Measurements from ENCODE around the gene HBQ1.
"Not testable (repeated sequence)": the region's sequence is repeated elsewhere in the genome, so short reads cannot be mapped to it uniquely, and the experiment has no call there.

The HBQ1 gene

DNA sequence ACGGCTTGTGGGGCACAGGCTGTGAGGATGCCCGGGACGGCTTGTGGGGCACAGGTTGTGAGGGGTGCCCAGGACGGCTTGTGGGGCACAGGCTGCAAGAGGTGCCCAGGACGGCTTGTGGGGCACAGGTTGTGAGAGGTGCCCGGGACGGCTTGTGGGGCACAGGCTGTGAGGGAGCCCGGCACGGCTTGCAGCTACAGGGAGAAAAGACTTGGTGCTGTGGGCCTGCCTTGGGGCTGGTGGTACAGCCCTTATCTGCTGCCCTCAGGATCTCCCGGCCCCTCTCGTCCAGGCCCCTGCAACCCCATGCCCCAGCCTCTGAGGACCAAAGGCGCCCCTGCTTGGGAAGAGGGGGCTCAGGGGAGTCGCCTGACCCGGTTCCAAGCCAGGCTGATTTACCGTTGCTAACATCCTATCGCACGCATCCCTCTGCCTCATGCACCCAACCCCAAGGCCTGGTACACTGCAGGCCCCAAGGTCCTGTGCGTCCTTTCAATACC, 19.5 kb upstream of the HBQ1 start:
- no peak for DNase-seq (ENCODE audit: low spot score)

DNA sequence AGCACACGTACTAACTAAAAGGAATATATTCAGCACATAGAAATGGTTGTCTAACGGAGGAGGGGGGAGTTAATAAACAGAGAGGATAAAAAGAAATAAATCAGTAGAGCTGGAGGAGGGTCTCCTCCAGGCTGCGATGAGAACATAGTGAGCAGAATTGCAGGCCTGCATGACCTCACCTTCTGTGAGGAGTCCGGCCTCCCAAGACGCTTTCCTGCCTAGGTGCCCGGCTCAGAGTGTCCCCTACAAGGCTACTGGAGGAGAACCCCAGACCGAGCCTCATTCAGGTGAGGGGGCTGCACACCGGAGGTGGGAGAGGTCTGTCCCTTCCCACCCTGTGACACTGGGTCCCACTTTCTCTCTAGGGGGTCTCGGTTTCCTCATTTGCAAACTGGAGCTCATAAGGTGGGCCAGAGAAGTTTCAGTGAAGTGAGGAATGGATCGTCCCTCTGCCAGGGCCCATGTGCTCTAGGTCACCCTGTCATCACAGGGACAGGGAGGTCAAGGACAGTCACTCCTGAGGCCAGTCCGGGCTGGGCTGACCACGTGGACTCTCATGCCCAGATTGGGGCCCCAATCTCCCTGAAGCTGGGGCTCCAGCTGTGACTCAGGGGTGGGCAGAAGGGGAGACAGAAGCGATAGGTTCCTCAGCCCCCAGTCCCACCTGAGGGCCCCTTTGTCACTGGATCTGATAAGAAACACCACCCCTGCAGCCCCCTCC, 17.8 kb upstream of the HBQ1 start:
- no peak for DNase-seq (ENCODE audit: low spot score)

DNA sequence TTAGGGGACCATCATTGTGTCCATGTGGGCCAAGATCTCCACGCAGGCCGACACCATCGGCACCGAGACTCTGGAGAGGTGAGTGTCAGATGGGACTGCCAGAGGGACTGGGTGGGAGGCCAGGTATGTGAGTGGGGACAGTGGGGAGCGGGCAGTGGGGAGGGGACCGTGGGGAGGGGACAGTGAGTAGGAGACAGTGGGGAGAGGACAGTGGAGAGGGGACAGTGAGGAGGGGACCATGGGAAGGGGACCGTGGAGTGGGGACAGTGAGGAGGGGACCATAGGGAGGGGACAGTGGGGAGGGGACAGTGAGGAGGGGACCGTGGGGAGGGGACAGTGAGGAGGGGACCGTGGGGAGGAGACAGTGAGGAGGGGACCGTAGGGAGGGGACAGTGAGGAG, 17.1 kb upstream of the HBQ1 start:
- DNase-seq (ENCODE audit: low spot score), result not testable (repeated sequence)

DNA sequence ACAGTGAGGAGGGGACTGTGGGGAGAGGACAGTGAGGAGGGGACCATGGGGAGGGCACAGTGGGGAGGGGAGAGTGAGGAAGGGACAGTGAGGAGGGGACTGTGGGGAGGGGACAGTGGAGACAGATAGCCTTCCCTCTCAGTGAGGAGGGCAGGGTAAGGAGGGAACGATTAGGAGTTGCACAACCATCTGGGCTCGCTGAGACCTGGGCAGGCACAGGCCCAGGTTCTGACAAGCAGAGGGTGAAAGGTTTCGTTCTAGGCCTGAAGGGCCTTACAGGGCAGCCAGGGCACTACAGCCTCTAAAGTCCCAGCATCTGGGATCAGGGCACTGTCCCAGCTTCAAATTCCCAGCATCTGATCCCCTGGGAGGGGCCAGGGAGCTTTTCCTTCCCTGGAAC, 16.6 kb upstream of the HBQ1 start:
- DNase-seq (ENCODE audit: low spot score), result not testable (repeated sequence)

DNA sequence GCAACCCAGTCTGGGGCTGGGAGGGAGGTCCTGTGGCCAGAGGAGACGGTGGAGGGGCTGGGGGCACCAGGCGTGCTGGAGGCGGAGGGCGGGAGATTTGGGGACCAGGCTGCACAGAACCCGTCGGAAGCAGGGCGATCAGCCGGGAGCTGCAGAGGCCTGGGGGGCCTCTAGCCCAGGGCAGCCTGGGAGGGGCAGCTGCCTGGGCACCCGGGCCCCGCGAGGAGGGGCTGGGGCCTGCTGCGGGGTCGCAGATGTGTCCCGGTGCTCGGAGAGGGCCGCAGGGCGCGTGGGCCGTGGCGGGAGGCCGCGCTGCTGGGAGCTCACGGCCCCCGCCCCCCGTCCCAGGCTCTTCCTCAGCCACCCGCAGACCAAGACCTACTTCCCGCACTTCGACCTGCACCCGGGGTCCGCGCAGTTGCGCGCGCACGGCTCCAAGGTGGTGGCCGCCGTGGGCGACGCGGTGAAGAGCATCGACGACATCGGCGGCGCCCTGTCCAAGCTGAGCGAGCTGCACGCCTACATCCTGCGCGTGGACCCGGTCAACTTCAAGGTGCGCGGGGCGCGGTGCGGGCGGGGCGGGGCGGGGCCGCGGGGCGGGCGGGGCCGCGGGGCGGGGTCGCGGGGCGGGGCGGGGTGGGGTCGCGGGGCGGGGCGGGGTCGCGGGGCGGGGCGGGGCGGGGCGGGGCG, 16.0 kb upstream of the HBQ1 start:
- not testable (repeated sequence) for DNase-seq (ENCODE audit: low spot score)

DNA sequence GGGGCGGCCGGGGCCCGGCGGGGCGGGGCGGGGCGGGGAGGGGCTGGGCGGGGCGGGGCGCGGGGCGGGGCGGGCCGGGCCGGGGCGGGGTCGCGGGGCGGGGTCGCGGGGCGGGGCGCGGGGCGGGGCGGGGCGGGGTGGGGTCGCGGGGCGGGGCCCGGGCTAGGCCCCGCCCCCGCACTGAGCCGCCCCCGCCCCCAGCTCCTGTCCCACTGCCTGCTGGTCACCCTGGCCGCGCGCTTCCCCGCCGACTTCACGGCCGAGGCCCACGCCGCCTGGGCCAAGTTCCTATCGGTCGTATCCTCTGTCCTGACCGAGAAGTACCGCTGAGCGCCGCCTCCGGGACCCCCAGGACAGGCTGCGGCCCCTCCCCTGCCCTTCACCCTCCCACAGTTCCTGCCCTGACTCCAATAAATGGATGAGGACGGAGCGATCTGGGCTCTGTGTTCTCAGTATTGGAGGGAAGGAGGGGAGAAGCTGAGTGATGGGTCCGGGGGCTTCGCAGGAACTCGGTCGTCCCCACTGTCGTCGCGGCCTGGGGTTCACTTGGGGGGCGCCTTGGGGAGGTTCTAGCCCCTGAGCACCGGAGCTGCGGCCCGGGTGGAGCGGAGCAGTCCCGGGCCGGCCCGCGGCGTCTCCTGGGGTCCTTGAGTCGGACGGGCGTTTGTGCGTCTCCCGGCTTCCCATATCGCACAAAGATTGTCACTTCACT, 15.3 kb upstream of the HBQ1 start:
- DNase-seq (ENCODE audit: low spot score), result no peak

DNA sequence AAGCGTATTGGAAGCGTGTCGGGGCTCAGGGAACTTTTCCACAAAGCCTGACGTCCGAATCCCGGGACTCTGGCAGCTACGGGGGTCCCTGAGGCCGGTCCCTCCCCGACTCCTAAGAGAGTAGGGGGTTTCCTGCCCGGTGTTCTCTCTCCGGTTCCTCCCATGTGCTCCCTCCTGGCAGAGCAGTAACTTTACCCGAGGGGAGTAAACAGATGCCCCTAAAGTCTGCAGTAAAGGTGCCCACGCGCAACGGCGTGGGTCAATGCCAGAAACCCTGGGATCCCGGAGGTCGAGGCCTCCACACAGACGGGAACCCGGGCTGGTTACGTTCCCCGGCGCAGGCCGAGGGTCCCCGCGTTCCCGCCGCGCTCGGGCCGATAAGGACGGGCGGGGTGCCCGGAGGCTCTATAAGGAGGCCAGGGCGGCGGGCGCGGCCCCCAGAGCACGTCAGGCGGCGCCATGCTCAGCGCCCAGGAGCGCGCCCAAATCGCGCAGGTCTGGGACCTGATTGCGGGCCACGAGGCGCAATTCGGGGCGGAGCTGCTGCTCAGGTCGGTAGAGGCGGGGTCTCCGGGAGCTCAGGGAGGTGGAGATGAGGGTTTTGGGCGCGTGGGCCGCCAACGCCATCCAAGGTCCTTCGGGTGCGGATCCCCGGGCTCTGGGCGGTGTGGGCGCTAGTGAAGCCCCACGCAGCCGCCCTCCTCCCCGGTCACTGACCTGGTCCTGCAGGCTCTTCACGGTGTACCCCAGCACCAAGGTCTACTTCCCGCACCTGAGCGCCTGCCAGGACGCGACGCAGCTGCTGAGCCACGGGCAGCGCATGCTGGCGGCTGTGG, 14.5 kb upstream of the HBQ1 start, which contains the start of gene HBM:
HBM (plus strand) TSS at position 440 of the 836 bp plus-strand sequence; CDS start at position 460, 20 bp downstream.
- no peak for DNase-seq (ENCODE audit: low spot score)

DNA sequence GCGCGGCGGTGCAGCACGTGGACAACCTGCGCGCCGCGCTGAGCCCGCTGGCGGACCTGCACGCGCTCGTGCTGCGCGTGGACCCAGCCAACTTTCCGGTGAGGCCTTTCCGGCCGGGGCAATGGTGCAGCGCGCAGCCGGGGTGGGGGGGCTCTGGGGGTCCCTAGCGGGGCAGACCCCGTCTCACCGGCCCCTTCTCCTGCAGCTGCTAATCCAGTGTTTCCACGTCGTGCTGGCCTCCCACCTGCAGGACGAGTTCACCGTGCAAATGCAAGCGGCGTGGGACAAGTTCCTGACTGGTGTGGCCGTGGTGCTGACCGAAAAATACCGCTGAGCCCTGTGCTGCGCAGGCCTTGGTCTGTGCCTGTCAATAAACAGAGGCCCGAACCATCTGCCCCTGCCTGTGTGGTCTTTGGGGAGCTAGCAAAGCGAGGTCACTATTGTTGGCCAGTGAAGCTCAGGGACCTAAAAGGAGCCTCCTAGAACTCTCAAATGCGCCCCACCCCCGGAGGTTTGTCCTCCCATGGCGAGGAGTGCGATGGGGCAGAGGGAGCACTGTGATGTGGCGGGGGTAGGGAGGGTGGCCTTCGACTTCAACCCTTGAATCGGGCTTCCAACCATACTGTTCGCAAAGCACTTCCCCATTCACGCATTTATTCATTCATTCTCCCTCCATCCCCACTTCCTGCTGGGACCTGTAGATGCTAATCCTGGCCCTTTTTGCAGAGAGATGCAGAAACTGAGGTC, 13.7 kb upstream of the HBQ1 start:
- DNase-seq (ENCODE audit: low spot score), result no peak

DNA sequence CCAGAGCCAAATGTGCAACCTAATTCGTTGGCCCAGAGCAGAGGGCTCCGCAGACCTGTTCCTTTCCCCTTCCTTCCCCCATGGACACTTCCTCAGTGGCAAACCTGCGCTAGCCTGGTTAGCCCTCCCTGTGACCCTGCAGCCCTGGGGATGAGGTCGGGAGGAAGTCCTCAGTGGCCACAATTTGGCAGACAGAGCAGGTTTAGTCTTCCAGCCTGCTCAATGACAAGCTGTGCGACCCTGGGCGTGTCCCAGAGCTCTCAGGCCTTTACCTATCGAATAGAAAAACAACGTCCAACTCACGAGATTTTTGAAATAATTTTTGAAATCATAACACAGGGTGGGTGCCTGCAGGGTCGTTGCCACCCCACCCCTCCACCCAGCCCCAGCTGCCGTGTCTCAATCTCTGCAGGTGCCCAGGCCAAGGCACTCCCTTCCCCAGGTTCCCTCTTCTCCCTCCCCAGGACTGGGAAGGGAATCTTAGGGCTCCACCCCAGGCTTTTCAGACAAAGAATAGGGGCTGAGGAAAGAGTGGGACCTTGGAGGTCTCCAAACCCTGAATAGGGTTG, 13.1 kb upstream of the HBQ1 start:
- DNase-seq (ENCODE audit: low spot score), result no peak

DNA sequence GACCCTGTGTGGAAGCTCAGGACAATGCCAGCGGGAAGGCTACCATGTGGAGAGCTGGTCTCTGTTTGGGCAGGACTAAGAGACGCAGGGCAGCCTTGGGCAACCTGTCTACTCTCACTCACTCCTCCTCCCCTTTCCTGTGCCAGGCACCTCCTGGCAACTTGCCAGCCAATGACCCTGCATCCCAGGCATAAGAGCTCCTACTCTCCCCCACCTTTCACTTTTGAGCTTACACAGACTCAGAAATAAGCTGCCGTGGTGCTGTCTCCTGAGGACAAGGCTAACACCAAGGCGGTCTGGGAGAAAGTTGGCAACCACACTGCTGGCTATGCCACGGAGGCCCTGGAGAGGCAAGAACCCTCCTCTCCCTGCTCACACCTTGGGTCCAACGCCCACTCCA, 11.8 kb upstream of the HBQ1 start:
- DNase-seq (ENCODE audit: low spot score), result no peak

DNA sequence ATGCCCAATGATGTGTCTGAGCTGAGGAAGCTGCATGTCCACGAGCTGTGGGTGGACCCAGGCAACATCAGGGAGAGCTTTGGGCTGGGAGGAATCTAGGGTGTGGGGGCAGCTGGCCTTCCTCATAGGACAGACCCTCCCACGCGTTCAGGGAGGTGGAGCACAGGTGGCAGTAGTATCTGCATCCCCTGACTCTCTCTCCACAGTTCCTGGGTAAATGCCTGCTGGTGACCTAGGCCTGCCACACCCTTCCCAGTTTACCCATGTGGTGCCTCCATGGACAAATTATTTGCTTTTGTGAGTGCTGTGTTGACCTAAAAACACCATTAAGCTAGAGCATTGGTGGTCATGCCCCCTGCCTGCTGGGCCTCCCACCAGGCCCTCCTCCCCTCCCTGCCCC, 11.2 kb upstream of the HBQ1 start:
- no peak for DNase-seq (ENCODE audit: low spot score)

DNA sequence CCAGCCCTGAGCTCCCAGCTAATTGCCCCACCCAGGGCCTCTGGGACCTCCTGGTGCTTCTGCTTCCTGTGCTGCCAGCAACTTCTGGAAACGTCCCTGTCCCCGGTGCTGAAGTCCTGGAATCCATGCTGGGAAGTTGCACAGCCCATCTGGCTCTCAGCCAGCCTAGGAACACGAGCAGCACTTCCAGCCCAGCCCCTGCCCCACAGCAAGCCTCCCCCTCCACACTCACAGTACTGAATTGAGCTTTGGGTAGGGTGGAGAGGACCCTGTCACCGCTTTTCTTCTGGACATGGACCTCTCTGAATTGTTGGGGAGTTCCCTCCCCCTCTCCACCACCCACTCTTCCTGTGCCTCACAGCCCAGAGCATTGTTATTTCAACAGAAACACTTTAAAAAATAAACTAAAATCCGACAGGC, 10.2 kb upstream of the HBQ1 start:
- not testable (repeated sequence) for DNase-seq (ENCODE audit: low spot score)

DNA sequence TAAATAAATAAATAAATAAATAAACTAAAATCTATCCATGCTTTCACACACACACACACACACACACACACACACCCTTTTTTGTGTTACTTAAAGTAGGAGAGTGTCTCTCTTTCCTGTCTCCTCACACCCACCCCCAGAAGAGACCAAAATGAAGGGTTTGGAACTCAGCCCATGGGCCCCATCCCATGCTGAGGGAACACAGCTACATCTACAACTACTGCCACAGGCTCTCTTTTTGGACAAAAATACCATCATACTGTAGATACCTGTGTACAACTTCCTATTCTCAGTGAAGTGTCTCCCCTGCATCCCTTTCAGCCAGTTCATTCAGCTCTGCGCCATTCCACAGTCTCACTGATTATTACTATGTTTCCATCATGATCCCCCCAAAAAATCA, 9.5 kb upstream of the HBQ1 start:
- DNase-seq (ENCODE audit: low spot score), result no peak

DNA sequence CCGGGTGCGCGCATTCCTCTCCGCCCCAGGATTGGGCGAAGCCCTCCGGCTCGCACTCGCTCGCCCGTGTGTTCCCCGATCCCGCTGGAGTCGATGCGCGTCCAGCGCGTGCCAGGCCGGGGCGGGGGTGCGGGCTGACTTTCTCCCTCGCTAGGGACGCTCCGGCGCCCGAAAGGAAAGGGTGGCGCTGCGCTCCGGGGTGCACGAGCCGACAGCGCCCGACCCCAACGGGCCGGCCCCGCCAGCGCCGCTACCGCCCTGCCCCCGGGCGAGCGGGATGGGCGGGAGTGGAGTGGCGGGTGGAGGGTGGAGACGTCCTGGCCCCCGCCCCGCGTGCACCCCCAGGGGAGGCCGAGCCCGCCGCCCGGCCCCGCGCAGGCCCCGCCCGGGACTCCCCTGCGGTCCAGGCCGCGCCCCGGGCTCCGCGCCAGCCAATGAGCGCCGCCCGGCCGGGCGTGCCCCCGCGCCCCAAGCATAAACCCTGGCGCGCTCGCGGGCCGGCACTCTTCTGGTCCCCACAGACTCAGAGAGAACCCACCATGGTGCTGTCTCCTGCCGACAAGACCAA, 7.8 kb upstream of the HBQ1 start, which contains the start of gene HBA2:
HBA2 (plus strand) TSS at position 503 of the 568 bp plus-strand sequence; CDS start at position 540, 37 bp downstream.
- not testable (repeated sequence) for DNase-seq (ENCODE audit: low spot score)

DNA sequence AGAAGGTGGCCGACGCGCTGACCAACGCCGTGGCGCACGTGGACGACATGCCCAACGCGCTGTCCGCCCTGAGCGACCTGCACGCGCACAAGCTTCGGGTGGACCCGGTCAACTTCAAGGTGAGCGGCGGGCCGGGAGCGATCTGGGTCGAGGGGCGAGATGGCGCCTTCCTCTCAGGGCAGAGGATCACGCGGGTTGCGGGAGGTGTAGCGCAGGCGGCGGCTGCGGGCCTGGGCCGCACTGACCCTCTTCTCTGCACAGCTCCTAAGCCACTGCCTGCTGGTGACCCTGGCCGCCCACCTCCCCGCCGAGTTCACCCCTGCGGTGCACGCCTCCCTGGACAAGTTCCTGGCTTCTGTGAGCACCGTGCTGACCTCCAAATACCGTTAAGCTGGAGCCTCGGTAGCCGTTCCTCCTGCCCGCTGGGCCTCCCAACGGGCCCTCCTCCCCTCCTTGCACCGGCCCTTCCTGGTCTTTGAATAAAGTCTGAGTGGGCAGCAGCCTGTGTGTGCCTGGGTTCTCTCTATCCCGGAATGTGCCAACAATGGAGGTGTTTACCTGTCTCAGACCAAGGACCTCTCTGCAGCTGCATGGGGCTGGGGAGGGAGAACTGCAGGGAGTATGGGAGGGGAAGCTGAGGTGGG, 6.9 kb upstream of the HBQ1 start:
- DNase-seq (ENCODE audit: low spot score), result not testable (repeated sequence)

DNA sequence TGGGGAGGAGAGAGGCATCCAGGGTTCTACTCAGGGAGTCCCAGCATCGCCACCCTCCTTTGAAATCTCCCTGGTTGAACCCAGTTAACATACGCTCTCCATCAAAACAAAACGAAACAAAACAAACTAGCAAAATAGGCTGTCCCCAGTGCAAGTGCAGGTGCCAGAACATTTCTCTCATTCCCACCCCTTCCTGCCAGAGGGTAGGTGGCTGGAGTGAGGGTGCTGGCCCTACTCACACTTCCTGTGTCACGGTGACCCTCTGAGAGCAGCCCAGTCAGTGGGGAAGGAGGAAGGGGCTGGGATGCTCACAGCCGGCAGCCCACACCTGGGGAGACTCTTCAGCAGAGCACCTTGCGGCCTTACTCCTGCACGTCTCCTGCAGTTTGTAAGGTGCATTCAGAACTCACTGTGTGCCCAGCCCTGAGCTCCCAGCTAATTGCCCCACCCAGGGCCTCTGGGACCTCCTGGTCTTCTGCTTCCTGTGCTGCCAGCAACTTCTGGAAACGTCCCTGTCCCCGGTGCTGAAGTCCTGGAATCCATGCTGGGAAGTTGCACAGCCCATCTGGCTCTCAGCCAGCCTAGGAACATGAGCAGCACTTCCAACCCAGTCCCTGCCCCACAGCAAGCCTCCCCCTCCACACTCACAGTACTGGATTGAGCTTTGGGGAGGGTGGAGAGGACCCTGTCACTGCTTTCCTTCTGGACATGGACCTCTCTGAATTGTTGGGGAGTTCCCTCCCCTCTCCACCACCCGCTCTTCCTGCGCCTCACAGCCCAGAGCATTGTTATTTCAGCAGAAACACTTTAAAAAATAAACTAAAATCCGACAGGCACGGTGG, 6.1 kb upstream of the HBQ1 start:
- DNase-seq (ENCODE audit: low spot score), result not testable (repeated sequence)

DNA sequence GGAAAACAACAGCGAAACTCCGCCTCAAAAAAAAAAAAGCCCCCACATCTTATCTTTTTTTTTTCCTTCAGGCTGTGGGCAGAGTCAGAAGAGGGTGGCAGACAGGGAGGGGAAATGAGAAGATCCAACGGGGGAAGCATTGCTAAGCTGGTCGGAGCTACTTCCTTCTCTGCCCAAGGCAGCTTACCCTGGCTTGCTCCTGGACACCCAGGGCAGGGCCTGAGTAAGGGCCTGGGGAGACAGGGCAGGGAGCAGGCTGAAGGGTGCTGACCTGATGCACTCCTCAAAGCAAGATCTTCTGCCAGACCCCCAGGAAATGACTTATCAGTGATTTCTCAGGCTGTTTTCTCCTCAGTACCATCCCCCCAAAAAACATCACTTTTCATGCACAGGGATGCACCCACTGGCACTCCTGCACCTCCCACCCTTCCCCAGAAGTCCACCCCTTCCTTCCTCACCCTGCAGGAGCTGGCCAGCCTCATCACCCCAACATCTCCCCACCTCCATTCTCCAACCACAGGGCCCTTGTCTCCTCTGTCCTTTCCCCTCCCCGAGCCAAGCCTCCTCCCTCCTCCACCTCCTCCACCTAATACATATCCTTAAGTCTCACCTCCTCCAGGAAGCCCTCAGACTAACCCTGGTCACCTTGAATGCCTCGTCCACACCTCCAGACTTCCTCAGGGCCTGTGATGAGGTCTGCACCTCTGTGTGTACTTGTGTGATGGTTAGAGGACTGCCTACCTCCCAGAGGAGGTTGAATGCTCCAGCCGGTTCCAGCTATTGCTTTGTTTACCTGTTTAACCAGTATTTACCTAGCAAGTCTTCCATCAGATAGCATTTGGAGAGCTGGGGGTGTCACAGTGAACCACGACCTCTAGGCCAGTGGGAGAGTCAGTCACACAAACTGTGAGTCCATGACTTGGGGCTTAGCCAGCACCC, 5.0 kb upstream of the HBQ1 start:
- DNase-seq (ENCODE audit: low spot score), result no peak

DNA sequence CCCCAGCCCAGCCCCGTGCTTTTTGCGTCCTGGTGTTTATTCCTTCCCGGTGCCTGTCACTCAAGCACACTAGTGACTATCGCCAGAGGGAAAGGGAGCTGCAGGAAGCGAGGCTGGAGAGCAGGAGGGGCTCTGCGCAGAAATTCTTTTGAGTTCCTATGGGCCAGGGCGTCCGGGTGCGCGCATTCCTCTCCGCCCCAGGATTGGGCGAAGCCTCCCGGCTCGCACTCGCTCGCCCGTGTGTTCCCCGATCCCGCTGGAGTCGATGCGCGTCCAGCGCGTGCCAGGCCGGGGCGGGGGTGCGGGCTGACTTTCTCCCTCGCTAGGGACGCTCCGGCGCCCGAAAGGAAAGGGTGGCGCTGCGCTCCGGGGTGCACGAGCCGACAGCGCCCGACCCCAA, 4.3 kb upstream of the HBQ1 start:
- DNase-seq (ENCODE audit: low spot score), result not testable (repeated sequence)
